Measurements from ENCODE around the gene NPY2R. TPM values are rescaled to one million over a fixed set of nuclear protein-coding genes. Genes with fewer than 3 reads are reported as not detected.

NPY2R gene
- total RNA-seq, 1 experiment from 2014 or later: not detected

GRCh38 chr4:155161357-155161756 is 47.1 kb upstream of the NPY2R start:
- intact Hi-C loops (cut with micrococcal nuclease): no loop called here
- Histone ChIP-seq H3K27ac (ENCODE audit: low read depth, low read length) (no peak overlapping the region), H3K79me2 (ENCODE audit: insufficient read depth, low read length) (no peaks in the 10 kb centered on the region), H3K36me3 (ENCODE audit: control insufficient read depth in 1 of 2, insufficient read depth in 2 of 2, low read length in 2 of 2) (no peaks in the 10 kb centered on the region), H3K4me3 (replicated peaks in 1 of 2; ENCODE audit: low read depth in 1 of 2, low read length in 2 of 2) (no peak overlapping the region), H3K4me2 (ENCODE audit: low read length) (no peak overlapping the region), H2AFZ (ENCODE audit: low read depth, low read length, poor library complexity, severe bottlenecking) (no peak overlapping the region), H3K9me3 (ENCODE audit: control insufficient read depth in 1 of 2, insufficient read depth in 1 of 2, low read depth in 1 of 2, low read length in 2 of 2) (no peaks in the 10 kb centered on the region), H4K20me1 (ENCODE audit: insufficient read depth) (no peaks in the 10 kb centered on the region), H3K9me2 (ENCODE audit: insufficient read depth) (no peaks in the 10 kb centered on the region), H3K9ac (ENCODE audit: low read length) (no peak overlapping the region), H3K4me1 (ENCODE audit: control insufficient read depth in 1 of 2, insufficient read depth in 2 of 2, low read length in 2 of 2) (no peaks in the 10 kb centered on the region), H3K27me3 (ENCODE audit: insufficient read depth, low read length) (no peaks in the 10 kb centered on the region)
- no peak for TF ChIP-seq CEBPB (IDR thresholded peaks at IDR 0.05; ENCODE audit: low read depth)
- no peak for TF ChIP-seq MAX (IDR thresholded peaks at IDR 0.05)
- TF ChIP-seq SIN3A (IDR thresholded peaks at IDR 0.05; ENCODE audit: low read depth): no peak
- no peak for TF ChIP-seq ZFX (IDR thresholded peaks at IDR 0.05)
- no peak for TF ChIP-seq ELF1 (IDR thresholded peaks at IDR 0.05; ENCODE audit: borderline replicate concordance, low read depth)
- TF ChIP-seq ATF3 (IDR thresholded peaks at IDR 0.05): no peak
- no peak for TF ChIP-seq YY1 (IDR thresholded peaks at IDR 0.05; ENCODE audit: extremely low read depth, insufficient replicate concordance, low read depth, low read length)
- TF ChIP-seq CTCF (IDR thresholded peaks at IDR 0.05 in 2 of 3, conservative IDR thresholded peaks at IDR 0.05 in 1 of 3; ENCODE audit: borderline replicate concordance in 1 of 3, insufficient read depth in 1 of 3, low read depth in 2 of 3, low read length in 2 of 3): no peak
- TF ChIP-seq TCF7L2 (IDR thresholded peaks at IDR 0.05; ENCODE audit: borderline replicate concordance, extremely low read depth, insufficient read depth, insufficient read length): no peak
- DNase-seq (ENCODE audit: low read depth, low spot score) (no peak), ATAC-seq (no peak)
- ChIA-PET POLR2A (no interaction called here), RAD21 (ENCODE audit: low non-redundant PET in 1 of 2, low total read pairs in 2 of 2, uncharacterized antibody in 2 of 2, unreplicated experiment in 2 of 2) (no interaction called here), CTCF (no interaction called here)
- no TSS peak for BruUV-seq (replicated peaks)

All from HCT116 (cell line).